Activated CD8-positive, alpha-beta T cell treated with anti-CD3 and anti-CD28 coated beads, Interleukin-2, amount 10 ng/mL, durations not matched to agents 7 days and 5 days (primary cell): ENCODE results near the gene CCDC197. TPM values are rescaled to one million over a fixed set of nuclear protein-coding genes. Genes with fewer than 3 reads are reported as not detected.

Source experiments
- ATAC-seq: fragments of 150-1000 bp; cut with Tn5 transposase; one replicate; pipeline ENCODE4 v1.10.0; 2021; ENCODE audit warnings: moderate library complexity
- CTCF ChIA-PET: fragments of 350-600 bp; sonication (Branson Sonifier 250); formaldehyde crosslinking; loops from one replicate; lab custom pipeline; 2021; ENCODE audit warnings: antibody characterized with exemption; lab: Charles Lee
- POLR2A ChIA-PET: fragments of 350-600 bp; sonication (Branson Sonifier 250); formaldehyde crosslinking; loops from one replicate; lab custom pipeline; 2021; ENCODE audit warnings: antibody characterized with exemption; lab: Charles Lee
- DNase-seq: peaks from one replicate; pipeline ENCODE4 v3.0.0-alpha.2; 2020
- H3K27ac Mint-ChIP-seq: one replicate; pipeline ENCODE4 v1.8.0; 2021; ENCODE audit warnings: mild to moderate bottlenecking, mixed read lengths
- H3K27me3 Mint-ChIP-seq: one replicate; pipeline ENCODE4 v1.8.0; 2021; ENCODE audit warnings: low read depth, mixed read lengths
- H3K36me3 Mint-ChIP-seq: one replicate; pipeline ENCODE4 v1.8.0; 2021; ENCODE audit warnings: low read depth, mixed read lengths
- H3K4me1 Mint-ChIP-seq: one replicate; pipeline ENCODE4 v1.8.0; 2021; ENCODE audit warnings: low read depth, mixed read lengths
- H3K4me3 Mint-ChIP-seq: one replicate; pipeline ENCODE4 v1.8.0; 2021; ENCODE audit warnings: mild to moderate bottlenecking, mixed read lengths
- H3K9me3 Mint-ChIP-seq: one replicate; pipeline ENCODE4 v1.8.0; 2022; ENCODE audit warnings: mixed read lengths; ENCODE audit not compliant: insufficient read depth
- total RNA-seq, 2 experiments: library from RNA; stranded (reverse); gene quantifications; one replicate each; pipeline ENCODE4 v1.2.3, GENCODE V29; 2021

The CCDC197 gene
- not detected for total RNA-seq

GRCh38 chr14:93997082-93997481, at the start of gene CCDC197:
Gene CCDC197 (plus strand): TSS chr14:93997301. CDS start chr14:93998132, 831 bp downstream.
- ChIA-PET POLR2A (interaction anchor here (0.9 to 5.6 kb wide), 6 partner anchors 19 to 56 kb away, joined by 3 to 29 read pairs (median 7); no protein-coding TSS in a partner anchor), CTCF (interaction anchor here (0.6 to 7.6 kb wide), 9 partner anchors 13 to 61 kb away, joined by 3 to 233 read pairs (median 3); partner anchors contain the start of gene ASB2)
- DNase-seq (peak; percentile 32), ATAC-seq (no peak)
- Mint-ChIP-seq H3K4me3 (no peak within 1 kb of the TSS), H3K27me3 (no peaks in the 10 kb centered on the region), H3K27ac (peak within 1 kb of the TSS; percentile 3), H3K9me3 (no peaks in the 10 kb centered on the region), H3K36me3 (no peaks in the 10 kb centered on the region), H3K4me1 (peaks cover 58% of the 10 kb centered on the region)

- peaks cover 31% of the 10 kb centered on the region for H3K36me3 Mint-ChIP-seq
- H3K4me1 Mint-ChIP-seq: peaks cover 35% of the 10 kb centered on the region
- no peak for ATAC-seq
- no peaks in the 10 kb centered on the region for H3K9me3 Mint-ChIP-seq
- H3K4me3 Mint-ChIP-seq: no peak overlapping the region
- CTCF ChIA-PET: interaction anchor here (0.6 to 19.2 kb wide), 6 partner anchors 10 to 231 kb away, joined by 3 to 376 read pairs (median 9); no protein-coding TSS in a partner anchor
- no peak overlapping the region for H3K27ac Mint-ChIP-seq
- no peaks in the 10 kb centered on the region for H3K27me3 Mint-ChIP-seq
- POLR2A ChIA-PET: interaction anchor here (0.7 to 1.6 kb wide), 4 partner anchors 21 to 154 kb away, joined by 3 to 4 read pairs (median 3); no protein-coding TSS in a partner anchor
- no peak for DNase-seq
Measured at GRCh38 chr14:93949511-93950075, 47.5 kb upstream of the CCDC197 start.

GRCh38 chr14:93950948-93951634, 46.0 kb upstream of the CCDC197 start:
- Mint-ChIP-seq H3K4me1 (peaks cover 50% of the 10 kb centered on the region), H3K9me3 (no peaks in the 10 kb centered on the region), H3K36me3 (peaks cover 28% of the 10 kb centered on the region), H3K27ac (no peak overlapping the region), H3K4me3 (no peak overlapping the region), H3K27me3 (no peaks in the 10 kb centered on the region)
- DNase-seq (no peak), ATAC-seq (no peak)
- CTCF ChIA-PET: interaction anchor here (1.0 to 19.2 kb wide), 2 partner anchors 11 to 50 kb away, joined by 3 to 376 read pairs; no protein-coding TSS in a partner anchor
- POLR2A ChIA-PET: no interaction called here

GRCh38 chr14:93951635-93952540, 45.2 kb upstream of the CCDC197 start:
- DNase-seq: no peak
- Mint-ChIP-seq H3K4me1 (peaks cover 58% of the 10 kb centered on the region), H3K4me3 (no peak overlapping the region), H3K9me3 (no peaks in the 10 kb centered on the region), H3K27ac (no peak overlapping the region), H3K27me3 (no peaks in the 10 kb centered on the region), H3K36me3 (peaks cover 25% of the 10 kb centered on the region)
- no peak for ATAC-seq
- ChIA-PET CTCF (interaction anchor here (1.0 to 19.2 kb wide), 8 partner anchors 11 to 85 kb away, joined by 3 to 376 read pairs (median 4); no protein-coding TSS in a partner anchor), POLR2A (interaction anchor here (0.8 to 3.9 kb wide), 4 partner anchors 12 to 45 kb away, joined by 3 to 24 read pairs (median 6); partner anchors contain the start of gene CCDC197)

GRCh38 chr14:93952829-93953228, 44.3 kb upstream of the CCDC197 start:
- no peaks in the 10 kb centered on the region for H3K9me3 Mint-ChIP-seq
- H3K27me3 Mint-ChIP-seq: no peaks in the 10 kb centered on the region
- ChIA-PET CTCF (interaction anchor here (1.0 to 19.2 kb wide), 8 partner anchors 10 to 84 kb away, joined by 3 to 376 read pairs (median 4); no protein-coding TSS in a partner anchor), POLR2A (interaction anchor here (0.5 to 3.9 kb wide), 7 partner anchors 11 to 128 kb away, joined by 3 to 24 read pairs (median 3); partner anchors contain the start of genes ASB2, CCDC197, DDX24 and IFI27L1)
- H3K4me3 Mint-ChIP-seq: no peak overlapping the region
- DNase-seq: no peak
- ATAC-seq: no peak
- peaks cover 23% of the 10 kb centered on the region for H3K36me3 Mint-ChIP-seq
- H3K4me1 Mint-ChIP-seq: peaks cover 67% of the 10 kb centered on the region
- peak overlapping the region; percentile 62 for H3K27ac Mint-ChIP-seq

GRCh38 chr14:93953263-93953662, 43.8 kb upstream of the CCDC197 start:
- peaks cover 23% of the 10 kb centered on the region for H3K36me3 Mint-ChIP-seq
- POLR2A ChIA-PET: interaction anchor here (1.1 to 3.9 kb wide), 4 partner anchors 11 to 38 kb away, joined by 3 to 24 read pairs (median 6); partner anchors contain the start of gene ASB2
- CTCF ChIA-PET: interaction anchor here (1.4 to 19.2 kb wide), 5 partner anchors 10 to 84 kb away, joined by 3 to 376 read pairs (median 10); no protein-coding TSS in a partner anchor
- no peaks in the 10 kb centered on the region for H3K27me3 Mint-ChIP-seq
- no peaks in the 10 kb centered on the region for H3K9me3 Mint-ChIP-seq
- H3K27ac Mint-ChIP-seq: peak overlapping the region; percentile 62
- no peak for DNase-seq
- ATAC-seq: no peak
- peaks cover 72% of the 10 kb centered on the region for H3K4me1 Mint-ChIP-seq
- H3K4me3 Mint-ChIP-seq: peak overlapping the region; percentile 81

GRCh38 chr14:93953739-93954515, 43.2 kb upstream of the CCDC197 start:
- no peaks in the 10 kb centered on the region for H3K27me3 Mint-ChIP-seq
- peak overlapping the region; percentile 81 for H3K4me3 Mint-ChIP-seq
- H3K36me3 Mint-ChIP-seq: peaks cover 19% of the 10 kb centered on the region
- H3K27ac Mint-ChIP-seq: peak overlapping the region; percentile 96
- ATAC-seq (no peak), DNase-seq (no peak)
- peaks cover 78% of the 10 kb centered on the region for H3K4me1 Mint-ChIP-seq
- H3K9me3 Mint-ChIP-seq: no peaks in the 10 kb centered on the region
- ChIA-PET CTCF (interaction anchor here (1.6 to 19.2 kb wide), 3 partner anchors 14 to 51 kb away, joined by 10 to 376 read pairs (median 17); no protein-coding TSS in a partner anchor), POLR2A (interaction anchor here (1.1 to 11.2 kb wide), 5 partner anchors 10 to 38 kb away, joined by 3 to 303 read pairs (median 9); partner anchors contain the start of gene ASB2)

- H3K9me3 Mint-ChIP-seq: no peaks in the 10 kb centered on the region
- peaks cover 17% of the 10 kb centered on the region for H3K36me3 Mint-ChIP-seq
- peak overlapping the region; percentile 81 for H3K4me3 Mint-ChIP-seq
- H3K27ac Mint-ChIP-seq: peak overlapping the region; percentile 96
- CTCF ChIA-PET: interaction anchor here (1.2 to 19.2 kb wide), 3 partner anchors 9 to 16 kb away, joined by 3 to 376 read pairs (median 46); no protein-coding TSS in a partner anchor
- H3K27me3 Mint-ChIP-seq: no peaks in the 10 kb centered on the region
- no peak for ATAC-seq
- no peak for DNase-seq
- peaks cover 84% of the 10 kb centered on the region for H3K4me1 Mint-ChIP-seq
- POLR2A ChIA-PET: interaction anchor here (0.8 to 11.2 kb wide), 6 partner anchors 10 to 45 kb away, joined by 3 to 303 read pairs (median 6); partner anchors contain the start of genes ASB2 and CCDC197
Measured at GRCh38 chr14:93954516-93954830, 42.6 kb upstream of the CCDC197 start.

GRCh38 chr14:93954900-93955849, 41.9 kb upstream of the CCDC197 start:
- ATAC-seq (peak; percentile 26), DNase-seq (peak; percentile 75)
- Mint-ChIP-seq H3K4me1 (peaks cover 89% of the 10 kb centered on the region), H3K36me3 (peaks cover 18% of the 10 kb centered on the region), H3K9me3 (no peaks in the 10 kb centered on the region), H3K27me3 (no peaks in the 10 kb centered on the region), H3K27ac (peak overlapping the region; percentile 96), H3K4me3 (peak overlapping the region; percentile 81)
- ChIA-PET CTCF (interaction anchor here (0.8 to 19.2 kb wide), 8 partner anchors 8 to 50 kb away, joined by 3 to 376 read pairs (median 4); no protein-coding TSS in a partner anchor), POLR2A (interaction anchor here (0.6 to 11.2 kb wide), 11 partner anchors 9 to 1386 kb away, joined by 3 to 303 read pairs (median 5); partner anchors contain the start of genes ASB2 and CCDC197)
